GM13977 (cell line): Measurements from ENCODE around the gene NAA38.

Experiments
- DNase-seq: peaks from one replicate; pipeline ENCODE4 v3.0.0; 2012; ENCODE audit warnings: low spot score
- in situ Hi-C: fragments of 300-500 bp; cut with MboI; formaldehyde crosslinking; loops from one replicate; pipeline ENCODE4 v1.12.0; 2022; ENCODE audit warnings: low sequenced_read_pairs, low pct_unique_long_range_greater_than_20kb, mixed read lengths, inconsistent platforms; ENCODE audit not compliant: unreplicated experiment
- TF ChIP-seq, protein P1 (sequence below): IDR thresholded peaks from 2 replicates; pipeline ENCODE4 v1.5.1; 2012; ENCODE audit warnings: mild to moderate bottlenecking, control low read depth; ENCODE audit not compliant: insufficient read depth; ENCODE audit errors: extremely low read depth, missing control alignments

The NAA38 gene

DNA sequence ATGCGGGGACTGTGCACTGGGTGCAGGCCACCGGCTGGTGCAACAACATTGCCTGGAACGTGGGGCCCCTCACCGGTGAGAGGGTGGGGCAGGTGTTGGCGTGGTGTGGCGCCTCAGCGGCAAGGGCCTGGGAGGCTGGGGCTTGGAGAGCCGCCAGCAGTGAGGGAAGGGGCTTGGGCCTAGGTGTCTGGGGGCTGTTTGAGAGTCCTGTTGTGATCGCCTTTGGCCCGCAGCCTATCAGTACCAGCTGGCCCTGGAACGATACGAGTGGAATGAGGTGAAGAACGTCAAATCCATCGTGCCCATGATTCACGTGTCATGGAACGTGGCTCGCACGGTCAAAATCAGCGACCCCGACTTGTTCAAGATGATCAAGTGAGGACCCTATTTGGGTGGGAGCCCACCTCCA lies 5.1 kb downstream of the NAA38 start:
- no peak for DNase-seq
- TF ChIP-seq, protein P1, sequence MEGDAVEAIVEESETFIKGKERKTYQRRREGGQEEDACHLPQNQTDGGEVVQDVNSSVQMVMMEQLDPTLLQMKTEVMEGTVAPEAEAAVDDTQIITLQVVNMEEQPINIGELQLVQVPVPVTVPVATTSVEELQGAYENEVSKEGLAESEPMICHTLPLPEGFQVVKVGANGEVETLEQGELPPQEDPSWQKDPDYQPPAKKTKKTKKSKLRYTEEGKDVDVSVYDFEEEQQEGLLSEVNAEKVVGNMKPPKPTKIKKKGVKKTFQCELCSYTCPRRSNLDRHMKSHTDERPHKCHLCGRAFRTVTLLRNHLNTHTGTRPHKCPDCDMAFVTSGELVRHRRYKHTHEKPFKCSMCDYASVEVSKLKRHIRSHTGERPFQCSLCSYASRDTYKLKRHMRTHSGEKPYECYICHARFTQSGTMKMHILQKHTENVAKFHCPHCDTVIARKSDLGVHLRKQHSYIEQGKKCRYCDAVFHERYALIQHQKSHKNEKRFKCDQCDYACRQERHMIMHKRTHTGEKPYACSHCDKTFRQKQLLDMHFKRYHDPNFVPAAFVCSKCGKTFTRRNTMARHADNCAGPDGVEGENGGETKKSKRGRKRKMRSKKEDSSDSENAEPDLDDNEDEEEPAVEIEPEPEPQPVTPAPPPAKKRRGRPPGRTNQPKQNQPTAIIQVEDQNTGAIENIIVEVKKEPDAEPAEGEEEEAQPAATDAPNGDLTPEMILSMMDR: no peak
- in situ Hi-C loops: no loop called here

DNA sequence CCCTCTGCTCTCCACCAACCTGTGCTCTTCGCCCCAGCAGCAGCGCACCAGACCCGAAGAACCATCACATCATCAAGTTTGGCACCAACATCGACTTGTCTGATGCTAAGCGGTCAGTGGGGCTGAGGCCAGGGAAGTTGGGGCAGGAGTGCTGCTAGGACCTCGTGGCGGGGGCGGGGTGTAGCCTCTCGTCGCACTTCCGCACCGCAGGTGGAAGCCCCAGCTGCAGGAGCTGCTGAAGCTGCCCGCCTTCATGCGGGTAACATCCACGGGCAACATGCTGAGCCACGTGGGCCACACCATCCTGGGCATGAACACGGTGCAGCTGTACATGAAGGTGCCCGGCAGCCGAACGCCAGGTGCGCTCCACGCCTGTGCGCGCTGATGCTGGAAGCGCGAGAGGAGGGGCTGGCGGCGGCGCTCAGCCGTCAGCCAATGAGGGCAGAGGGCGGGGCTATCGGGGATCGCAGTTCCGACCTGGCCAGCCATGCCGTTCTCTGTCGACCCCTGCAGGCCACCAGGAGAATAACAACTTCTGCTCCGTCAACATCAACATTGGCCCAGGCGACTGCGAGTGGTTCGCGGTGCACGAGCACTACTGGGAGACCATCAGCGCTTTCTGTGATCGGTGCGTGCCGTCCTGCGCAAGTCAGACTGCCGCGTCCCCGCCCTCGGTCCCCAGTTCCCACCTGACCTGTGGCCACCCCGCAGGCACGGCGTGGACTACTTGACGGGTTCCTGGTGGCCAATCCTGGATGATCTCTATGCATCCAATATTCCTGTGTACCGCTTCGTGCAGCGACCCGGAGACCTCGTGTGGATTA lies 5.7 kb downstream of the NAA38 start:
- peak; percentile 92 for DNase-seq
- TF ChIP-seq, protein P1: peak; percentile 88
- in situ Hi-C loops: no loop called here

DNA sequence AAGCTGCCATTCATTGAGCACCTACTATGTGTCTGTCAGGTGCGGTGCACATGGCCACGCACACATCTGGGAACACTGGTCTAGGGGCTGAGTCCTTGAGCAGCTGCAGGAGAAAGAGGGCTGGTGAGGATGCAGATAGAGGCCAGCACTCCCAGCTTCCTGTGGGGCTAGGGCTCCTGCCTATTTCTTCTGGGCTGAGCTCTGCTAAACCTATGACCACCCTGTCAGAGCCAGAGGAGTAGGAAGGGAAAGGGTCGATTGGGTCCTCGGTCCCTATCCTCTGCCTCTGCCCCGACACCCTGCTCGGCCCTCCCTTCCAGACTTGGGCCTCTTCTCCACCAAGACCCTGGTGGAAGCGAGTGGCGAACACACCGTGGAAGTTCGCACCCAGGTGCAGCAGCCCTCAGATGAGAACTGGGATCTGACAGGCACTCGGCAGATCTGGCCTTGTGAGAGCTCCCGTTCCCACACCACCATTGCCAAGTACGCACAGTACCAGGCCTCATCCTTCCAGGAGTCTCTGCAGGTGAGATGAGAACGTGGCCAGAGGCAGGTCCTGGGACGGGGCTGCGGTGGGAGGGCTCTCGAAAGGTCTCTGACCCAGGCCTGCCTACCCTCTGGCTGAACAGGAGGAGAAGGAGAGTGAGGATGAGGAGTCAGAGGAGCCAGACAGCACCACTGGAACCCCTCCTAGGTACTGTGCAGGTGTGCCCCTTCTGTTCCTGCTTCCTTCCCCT lies 6.5 kb downstream of the NAA38 start:
- DNase-seq: no peak
- TF ChIP-seq, protein P1: no peak
- in situ Hi-C loops: no loop called here

DNA sequence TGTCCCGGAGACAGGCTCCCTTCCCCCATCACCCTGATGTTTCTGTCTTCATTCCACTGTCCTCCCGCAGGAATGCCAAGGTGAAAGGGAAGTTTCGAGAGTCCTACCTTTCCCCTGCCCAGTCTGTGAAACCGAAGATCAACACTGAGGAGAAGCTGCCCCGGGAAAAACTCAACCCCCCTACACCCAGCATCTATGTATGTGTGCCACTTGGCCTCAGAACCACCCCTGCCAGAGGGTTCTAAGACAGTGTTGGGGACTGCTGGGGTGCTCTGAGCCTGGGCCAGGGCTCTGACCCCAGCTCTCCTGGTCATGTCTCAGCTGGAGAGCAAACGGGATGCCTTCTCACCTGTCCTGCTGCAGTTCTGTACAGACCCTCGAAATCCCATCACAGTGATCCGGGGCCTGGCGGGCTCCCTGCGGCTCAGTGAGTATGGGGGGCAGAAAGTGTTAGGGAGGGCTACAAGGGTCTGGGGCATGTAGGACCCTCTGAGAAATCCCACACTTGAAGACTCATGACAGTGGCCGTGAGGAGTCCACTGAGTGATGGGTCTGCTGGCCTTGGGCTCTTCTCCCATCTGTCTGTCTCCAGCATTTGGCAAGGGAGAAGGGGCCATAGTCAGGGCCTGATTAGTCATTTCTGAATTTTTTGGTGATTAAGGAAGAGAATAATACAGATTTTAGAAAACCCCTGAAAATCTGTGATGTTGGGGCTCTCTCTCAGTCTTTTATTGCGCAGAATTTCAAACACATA lies 7.4 kb downstream of the NAA38 start:
- in situ Hi-C loops: no loop called here
- TF ChIP-seq, protein P1: no peak
- no peak for DNase-seq

DNA sequence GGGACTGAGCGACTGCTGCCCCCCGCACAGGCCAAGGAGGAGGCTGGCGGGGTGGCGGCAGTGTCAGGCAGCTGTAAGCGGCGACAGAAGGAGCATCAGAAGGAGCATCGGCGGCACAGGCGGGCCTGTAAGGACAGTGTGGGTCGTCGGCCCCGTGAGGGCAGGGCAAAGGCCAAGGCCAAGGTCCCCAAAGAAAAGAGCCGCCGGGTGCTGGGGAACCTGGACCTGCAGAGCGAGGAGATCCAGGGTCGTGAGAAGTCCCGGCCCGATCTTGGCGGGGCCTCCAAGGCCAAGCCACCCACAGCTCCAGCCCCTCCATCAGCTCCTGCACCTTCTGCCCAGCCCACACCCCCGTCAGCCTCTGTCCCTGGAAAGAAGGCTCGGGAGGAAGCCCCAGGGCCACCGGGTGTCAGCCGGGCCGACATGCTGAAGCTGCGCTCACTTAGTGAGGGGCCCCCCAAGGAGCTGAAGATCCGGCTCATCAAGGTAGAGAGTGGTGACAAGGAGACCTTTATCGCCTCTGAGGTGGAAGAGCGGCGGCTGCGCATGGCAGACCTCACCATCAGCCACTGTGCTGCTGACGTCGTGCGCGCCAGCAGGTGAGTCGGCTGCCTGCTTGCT lies 8.1 kb downstream of the NAA38 start:
- TF ChIP-seq, protein P1: no peak
- DNase-seq: no peak
- in situ Hi-C loops: no loop called here

DNA sequence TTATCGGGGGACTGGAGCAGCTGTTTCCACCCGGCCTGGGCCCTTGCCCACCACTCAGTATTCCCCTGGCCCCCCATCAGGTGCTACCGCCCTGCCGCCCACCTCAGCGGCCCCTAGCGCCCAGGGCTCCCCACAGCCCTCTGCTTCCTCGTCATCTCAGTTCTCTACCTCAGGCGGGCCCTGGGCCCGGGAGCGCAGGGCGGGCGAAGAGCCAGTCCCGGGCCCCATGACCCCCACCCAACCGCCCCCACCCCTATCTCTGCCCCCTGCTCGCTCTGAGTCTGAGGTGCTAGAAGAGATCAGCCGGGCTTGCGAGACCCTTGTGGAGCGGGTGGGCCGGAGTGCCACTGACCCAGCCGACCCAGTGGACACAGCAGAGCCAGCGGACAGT lies 8.6 kb downstream of the NAA38 start:
- DNase-seq: no peak
- in situ Hi-C loops: no loop called here
- TF ChIP-seq, protein P1: no peak
